Breast epithelium (tissue), 4 donors: ENCODE data around the gene PSME1. TPM values are rescaled to one million over a fixed set of nuclear protein-coding genes. Genes with fewer than 3 reads are reported as not detected.

Experiments
- DNase-seq, 2 donors: peaks; one replicate each; pipeline ENCODE4 v3.0.0-alpha.2; 2019; ENCODE audit warnings: low spot score in 2 of 2
- H3K27ac ChIP-seq, 2 donors: fragments of 200-600 bp; sonication (generic) in 1 of 2; one replicate each; pipeline ENCODE4 v1.5.1; 2016 to 2019; ENCODE audit warnings: mild to moderate bottlenecking in 1 of 2
- H3K27me3 ChIP-seq, 2 donors: fragments of 200-600 bp; sonication (generic) in 1 of 2; one replicate each; pipeline versions ENCODE4 v1.5.1 to v1.6.0; 2017 to 2019; ENCODE audit warnings: control low read depth in 1 of 2, mild to moderate bottlenecking in 1 of 2
- H3K36me3 ChIP-seq: fragments of 200-600 bp; one replicate; pipeline ENCODE4 v1.5.1; 2019
- H3K4me1 ChIP-seq, 2 donors: fragments of 200-600 bp; sonication (generic); one replicate each; pipeline ENCODE4 v1.5.1; 2016 to 2019; ENCODE audit warnings: control low read depth in 1 of 2
- H3K4me3 ChIP-seq, 3 donors: fragments of 200-600 bp; sonication (generic); 1 replicate in 2 of 3; 2 replicates in 1 of 3; pipeline ENCODE4 v1.5.1; 2016 to 2019; ENCODE audit warnings: mild to moderate bottlenecking in 3 of 3, moderate library complexity in 2 of 3
- H3K9me3 ChIP-seq, 2 donors: fragments of 200-600 bp; sonication (generic) in 1 of 2; one replicate each; pipeline ENCODE4 v1.5.1; 2016 to 2019; ENCODE audit warnings: control low read depth in 1 of 2
- POLR2A ChIP-seq: fragments of 450-650 bp; IDR thresholded peaks from one replicate; pipeline ENCODE4 v1.6.1; 2016; ENCODE audit warnings: antibody characterized with exemption, mild to moderate bottlenecking, moderate library complexity
- POLR2AphosphoS5 ChIP-seq, 3 donors: sonication (generic); formaldehyde crosslinking; IDR thresholded peaks; one replicate each; pipeline ENCODE4 v1.6.1; 2017; ENCODE audit warnings: antibody characterized with exemption in 3 of 3
- intact Hi-C: fragments of 100-400 bp; cut with DNase I; formaldehyde crosslinking; loops from one replicate; pipeline ENCODE4 v1.15.1; 2023; ENCODE audit warnings: low total_unique reads
- total RNA-seq, 3 donors: library from RNA; depleted of rRNA; stranded (reverse); fragments of >200 nt; gene quantifications; one replicate each; pipeline ENCODE4 v1.1.0, GENCODE V29; 2016
- TF ChIP-seq, protein P1 (sequence below), 3 donors: fragments of 450-650 bp; IDR thresholded peaks; one replicate each; pipeline ENCODE4 v1.5.1; 2016 to 2017; ENCODE audit warnings: antibody characterized with exemption in 3 of 3, mild to moderate bottlenecking in 3 of 3, moderate library complexity in 3 of 3

Gene PSME1
- total RNA-seq, 3 donors from 2014 or later, result 91.1 to 151 (median 135) TPM

- peaks cover 5% of the 10 kb centered on the region for H3K36me3 ChIP-seq
- intact Hi-C loops, result no loop called here
- H3K27me3 ChIP-seq, result no peaks in the 10 kb centered on the region
- H3K4me3 ChIP-seq, result peak within 1 kb of the TSS; percentile 62 to 92 (median 71)
- peak; percentile 93 for DNase-seq
- H3K9me3 ChIP-seq, result no peaks in the 10 kb centered on the region
- peaks cover 0 to 5% of the 10 kb centered on the region in 2 donors for H3K4me1 ChIP-seq
- H3K27ac ChIP-seq, result peak within 1 kb of the TSS; percentile 92 to 98
- TF ChIP-seq POLR2AphosphoS5 (IDR thresholded peaks at IDR 0.05) (peak; percentile 81 to 99 (median 97)), POLR2A (peak; percentile 52)
- TF ChIP-seq, protein P1, sequence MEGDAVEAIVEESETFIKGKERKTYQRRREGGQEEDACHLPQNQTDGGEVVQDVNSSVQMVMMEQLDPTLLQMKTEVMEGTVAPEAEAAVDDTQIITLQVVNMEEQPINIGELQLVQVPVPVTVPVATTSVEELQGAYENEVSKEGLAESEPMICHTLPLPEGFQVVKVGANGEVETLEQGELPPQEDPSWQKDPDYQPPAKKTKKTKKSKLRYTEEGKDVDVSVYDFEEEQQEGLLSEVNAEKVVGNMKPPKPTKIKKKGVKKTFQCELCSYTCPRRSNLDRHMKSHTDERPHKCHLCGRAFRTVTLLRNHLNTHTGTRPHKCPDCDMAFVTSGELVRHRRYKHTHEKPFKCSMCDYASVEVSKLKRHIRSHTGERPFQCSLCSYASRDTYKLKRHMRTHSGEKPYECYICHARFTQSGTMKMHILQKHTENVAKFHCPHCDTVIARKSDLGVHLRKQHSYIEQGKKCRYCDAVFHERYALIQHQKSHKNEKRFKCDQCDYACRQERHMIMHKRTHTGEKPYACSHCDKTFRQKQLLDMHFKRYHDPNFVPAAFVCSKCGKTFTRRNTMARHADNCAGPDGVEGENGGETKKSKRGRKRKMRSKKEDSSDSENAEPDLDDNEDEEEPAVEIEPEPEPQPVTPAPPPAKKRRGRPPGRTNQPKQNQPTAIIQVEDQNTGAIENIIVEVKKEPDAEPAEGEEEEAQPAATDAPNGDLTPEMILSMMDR (IDR thresholded peaks at IDR 0.05), result peak; percentile 96 to 98 (median 98)
Measured at GRCh38 chr14:24160850-24161804, 25.1 kb downstream of the PSME1 start, which contains the start of gene IRF9. Gene IRF9 (plus strand): TSS chr14:24161265. CDS start chr14:24162145, 880 bp downstream.

GRCh38 chr14:24162093-24162492, 26.1 kb downstream of the PSME1 start:
- Histone ChIP-seq H3K27me3 (no peaks in the 10 kb centered on the region), H3K36me3 (peaks cover 5% of the 10 kb centered on the region), H3K9me3 (no peaks in the 10 kb centered on the region), H3K4me3 (peak overlapping the region; percentile 62 to 92 (median 71)), H3K27ac (peak overlapping the region; percentile 92 to 98), H3K4me1 (peaks cover 0 to 5% of the 10 kb centered on the region in 2 donors)
- TF ChIP-seq POLR2A (no peak), POLR2AphosphoS5 (IDR thresholded peaks at IDR 0.05) (no peak)
- TF ChIP-seq, protein P1 (IDR thresholded peaks at IDR 0.05), result no peak
- intact Hi-C loops, result no loop called here
- DNase-seq, result no peak

- Histone ChIP-seq H3K9me3 (no peaks in the 10 kb centered on the region), H3K36me3 (no peaks in the 10 kb centered on the region), H3K27ac (no peak overlapping the region), H3K4me3 (no peak overlapping the region), H3K27me3 (no peaks in the 10 kb centered on the region), H3K4me1 (peaks cover 0 to 5% of the 10 kb centered on the region in 2 donors)
- TF ChIP-seq, protein P1 (IDR thresholded peaks at IDR 0.05), result no peak
- TF ChIP-seq POLR2AphosphoS5 (IDR thresholded peaks at IDR 0.05) (no peak), POLR2A (no peak)
- DNase-seq, result no peak
- intact Hi-C loops, result no loop called here
Measured at GRCh38 chr14:24164518-24164991, 28.6 kb downstream of the PSME1 start.

DNA sequence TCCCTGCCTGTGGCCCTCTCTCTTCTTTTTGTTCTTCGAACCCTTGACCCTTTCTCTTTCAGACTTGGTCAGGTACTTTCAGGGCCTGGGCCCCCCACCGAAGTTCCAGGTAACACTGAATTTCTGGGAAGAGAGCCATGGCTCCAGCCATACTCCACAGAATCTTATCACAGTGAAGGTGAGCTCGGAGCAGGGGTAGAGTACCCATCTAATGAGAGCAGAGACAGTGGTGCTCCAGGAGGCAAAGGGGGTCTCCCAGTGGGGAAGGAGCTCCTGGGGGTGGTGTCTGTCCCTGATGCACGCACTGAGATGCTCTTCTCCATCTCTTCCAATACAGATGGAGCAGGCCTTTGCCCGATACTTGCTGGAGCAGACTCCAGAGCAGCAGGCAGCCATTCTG, 29.8 kb downstream of the PSME1 start:
- Histone ChIP-seq H3K27ac (no peak overlapping the region), H3K4me1 (peaks cover 0 to 5% of the 10 kb centered on the region in 2 donors), H3K4me3 (no peak overlapping the region), H3K9me3 (no peaks in the 10 kb centered on the region), H3K36me3 (no peaks in the 10 kb centered on the region), H3K27me3 (no peaks in the 10 kb centered on the region)
- no peak for DNase-seq
- intact Hi-C loops, result no loop called here
- TF ChIP-seq, protein P1 (IDR thresholded peaks at IDR 0.05), result no peak
- TF ChIP-seq POLR2AphosphoS5 (IDR thresholded peaks at IDR 0.05) (no peak), POLR2A (no peak)
